Mucosa of rectum (tissue), 2 donors: ENCODE results near the gene MMP1.

ENCODE experiments used
- H3K27ac ChIP-seq, 2 donors: one replicate each; pipeline ENCODE4 v1.7.0; 2013; ENCODE audit warnings: inconsistent platforms in 2 of 2, low read depth in 2 of 2, low read length in 2 of 2
- H3K27me3 ChIP-seq, 2 donors: one replicate each; pipeline ENCODE4 v1.7.0; 2013; ENCODE audit warnings: low read length in 2 of 2; ENCODE audit not compliant: control insufficient read depth in 2 of 2, insufficient read depth in 2 of 2
- H3K36me3 ChIP-seq, 2 donors: one replicate each; pipeline ENCODE4 v1.7.0; 2013; ENCODE audit warnings: low read length in 2 of 2; ENCODE audit not compliant: control insufficient read depth in 2 of 2, insufficient read depth in 2 of 2
- H3K4me1 ChIP-seq, 2 donors: one replicate each; pipeline ENCODE4 v1.7.0; 2013; ENCODE audit warnings: low read length in 2 of 2, mild to moderate bottlenecking in 1 of 2; ENCODE audit not compliant: control insufficient read depth in 2 of 2, insufficient read depth in 2 of 2
- H3K4me3 ChIP-seq, 2 donors: one replicate each; pipeline ENCODE4 v1.7.0; 2013; ENCODE audit warnings: low read length in 2 of 2
- H3K9ac ChIP-seq, 2 donors: one replicate each; pipeline ENCODE4 v1.7.0; 2013; ENCODE audit warnings: low read length in 2 of 2, low read depth in 1 of 2, mild to moderate bottlenecking in 1 of 2
- H3K9me3 ChIP-seq, 2 donors: one replicate each; pipeline ENCODE4 v1.7.0; 2013; ENCODE audit warnings: low read length in 2 of 2; ENCODE audit not compliant: control insufficient read depth in 2 of 2
- donor health status: healthy.
- donor health status: Normal muscosa, but diverticular disease.

Gene MMP1

GRCh38 chr11:102767800-102768199 lies 30.2 kb downstream of the MMP1 start:
- no peaks in the 10 kb centered on the region for H3K9me3 ChIP-seq
- no peak overlapping the region for H3K9ac ChIP-seq
- no peaks in the 10 kb centered on the region for H3K36me3 ChIP-seq
- H3K4me1 ChIP-seq = no peaks in the 10 kb centered on the region
- no peaks in the 10 kb centered on the region for H3K27me3 ChIP-seq
- H3K27ac ChIP-seq = no peak overlapping the region
- H3K4me3 ChIP-seq = no peak overlapping the region

GRCh38 chr11:102763440-102763839 lies 34.5 kb downstream of the MMP1 start:
- H3K27ac ChIP-seq = no peak overlapping the region
- no peaks in the 10 kb centered on the region for H3K9me3 ChIP-seq
- no peaks in the 10 kb centered on the region for H3K27me3 ChIP-seq
- H3K9ac ChIP-seq = no peak overlapping the region
- peaks cover 0 to 2% of the 10 kb centered on the region in 2 donors for H3K4me1 ChIP-seq
- H3K4me3 ChIP-seq = no peak overlapping the region
- H3K36me3 ChIP-seq = no peaks in the 10 kb centered on the region

- peaks cover 2% of the 10 kb centered on the region in 2 donors for H3K4me1 ChIP-seq
- H3K4me3 ChIP-seq = no peak overlapping the region
- no peaks in the 10 kb centered on the region for H3K36me3 ChIP-seq
- no peak overlapping the region for H3K9ac ChIP-seq
- H3K27me3 ChIP-seq = no peaks in the 10 kb centered on the region
- H3K27ac ChIP-seq = no peak overlapping the region
- no peaks in the 10 kb centered on the region for H3K9me3 ChIP-seq
Measured at GRCh38 chr11:102762361-102762767, 35.6 kb downstream of the MMP1 start.

- H3K36me3 ChIP-seq = no peaks in the 10 kb centered on the region
- no peaks in the 10 kb centered on the region for H3K27me3 ChIP-seq
- no peak overlapping the region for H3K27ac ChIP-seq
- no peak overlapping the region for H3K4me3 ChIP-seq
- peaks cover 2% of the 10 kb centered on the region in 2 donors for H3K4me1 ChIP-seq
- no peaks in the 10 kb centered on the region for H3K9me3 ChIP-seq
- H3K9ac ChIP-seq = no peak overlapping the region
Measured at GRCh38 chr11:102761646-102762238, 36.2 kb downstream of the MMP1 start.

GRCh38 chr11:102760344-102761035 lies 37.5 kb downstream of the MMP1 start:
- Histone ChIP-seq H3K4me3 (no peak overlapping the region), H3K36me3 (no peaks in the 10 kb centered on the region), H3K27me3 (no peaks in the 10 kb centered on the region), H3K9ac (no peak overlapping the region), H3K9me3 (no peaks in the 10 kb centered on the region), H3K4me1 (peaks cover 2% of the 10 kb centered on the region in 2 donors), H3K27ac (no peak overlapping the region)

- H3K27me3 ChIP-seq = no peaks in the 10 kb centered on the region
Measured at GRCh38 chr11:102757823-102758549, 40.0 kb downstream of the MMP1 start.

GRCh38 chr11:102753267-102753666 lies 44.7 kb downstream of the MMP1 start:
- Histone ChIP-seq H3K9ac (no peak overlapping the region), H3K27ac (no peak overlapping the region), H3K9me3 (no peaks in the 10 kb centered on the region), H3K4me1 (peaks cover 0 to 2% of the 10 kb centered on the region in 2 donors), H3K27me3 (no peaks in the 10 kb centered on the region), H3K36me3 (no peaks in the 10 kb centered on the region), H3K4me3 (no peak overlapping the region)

More at GRCh38 chr11:102757823-102758549, 40.0 kb downstream of the MMP1 start:
- Histone ChIP-seq H3K36me3 (no peaks in the 10 kb centered on the region), H3K9ac (no peak overlapping the region), H3K4me3 (no peak overlapping the region), H3K4me1 (peaks cover 2% of the 10 kb centered on the region in 2 donors), H3K9me3 (no peaks in the 10 kb centered on the region), H3K27ac (peak overlapping the region in 1 of 2 donors; percentile 3)

- no peak overlapping the region for H3K4me3 ChIP-seq
- no peaks in the 10 kb centered on the region for H3K9me3 ChIP-seq
- no peak overlapping the region for H3K27ac ChIP-seq
- no peaks in the 10 kb centered on the region for H3K36me3 ChIP-seq
- H3K9ac ChIP-seq = no peak overlapping the region
- no peaks in the 10 kb centered on the region for H3K4me1 ChIP-seq
- H3K27me3 ChIP-seq = no peaks in the 10 kb centered on the region
Measured at GRCh38 chr11:102751673-102752072, 46.3 kb downstream of the MMP1 start.

- Histone ChIP-seq H3K27me3 (no peaks in the 10 kb centered on the region), H3K36me3 (no peaks in the 10 kb centered on the region), H3K4me1 (no peaks in the 10 kb centered on the region), H3K4me3 (no peak overlapping the region), H3K9me3 (no peaks in the 10 kb centered on the region), H3K27ac (no peak overlapping the region), H3K9ac (no peak overlapping the region)
Measured at GRCh38 chr11:102749101-102749722, 48.7 kb downstream of the MMP1 start.
